Right atrium auricular region (tissue), 2 donors: Measurements from ENCODE around the gene CA5A. TPM values are rescaled to one million over a fixed set of nuclear protein-coding genes. Genes with fewer than 3 reads are reported as not detected.

ENCODE experiments used
- DNase-seq: peaks from one replicate; pipeline ENCODE4 v3.0.0-alpha.2; 2019; ENCODE audit warnings: low spot score
- H3K27ac ChIP-seq, 2 donors: fragments of 200-600 bp; sonication (generic); 1 replicate in 1 of 2; 2 replicates in 1 of 2; pipeline ENCODE4 v1.5.1; 2016 to 2019
- H3K27me3 ChIP-seq, 2 donors: fragments of 200-600 bp; sonication (generic); one replicate each; pipeline versions ENCODE4 v1.5.1 to v1.6.0; 2017 to 2019
- H3K36me3 ChIP-seq: fragments of 200-600 bp; sonication (generic); one replicate; pipeline ENCODE4 v1.5.1; 2016
- H3K4me1 ChIP-seq, 2 donors: fragments of 200-600 bp; sonication (generic); one replicate each; pipeline versions ENCODE4 v1.5.1 to v1.6.0; 2017 to 2019
- H3K4me3 ChIP-seq, 2 donors: fragments of 200-600 bp; sonication (generic); 1 replicate in 1 of 2; 2 replicates in 1 of 2; pipeline ENCODE4 v1.5.1; 2017 to 2019; ENCODE audit warnings: mild to moderate bottlenecking in 1 of 2, moderate library complexity in 1 of 2
- H3K9me3 ChIP-seq, 2 donors: fragments of 200-600 bp; sonication (generic); one replicate each; pipeline ENCODE4 v1.5.1; 2019
- total RNA-seq, 2 donors: library from RNA; depleted of rRNA; stranded (reverse); fragments of >200 nt; gene quantifications; one replicate each; pipeline ENCODE4 v1.1.0, GENCODE V29; 2016
- TF ChIP-seq, protein P1 (sequence below), 2 donors: fragments of 200-600 bp; sonication (generic); IDR thresholded peaks; one replicate each; pipeline ENCODE4 v1.5.1; 2019; ENCODE audit warnings: antibody characterized with exemption in 2 of 2

Gene CA5A
- total RNA-seq, 2 donors from 2014 or later: not detected

DNA sequence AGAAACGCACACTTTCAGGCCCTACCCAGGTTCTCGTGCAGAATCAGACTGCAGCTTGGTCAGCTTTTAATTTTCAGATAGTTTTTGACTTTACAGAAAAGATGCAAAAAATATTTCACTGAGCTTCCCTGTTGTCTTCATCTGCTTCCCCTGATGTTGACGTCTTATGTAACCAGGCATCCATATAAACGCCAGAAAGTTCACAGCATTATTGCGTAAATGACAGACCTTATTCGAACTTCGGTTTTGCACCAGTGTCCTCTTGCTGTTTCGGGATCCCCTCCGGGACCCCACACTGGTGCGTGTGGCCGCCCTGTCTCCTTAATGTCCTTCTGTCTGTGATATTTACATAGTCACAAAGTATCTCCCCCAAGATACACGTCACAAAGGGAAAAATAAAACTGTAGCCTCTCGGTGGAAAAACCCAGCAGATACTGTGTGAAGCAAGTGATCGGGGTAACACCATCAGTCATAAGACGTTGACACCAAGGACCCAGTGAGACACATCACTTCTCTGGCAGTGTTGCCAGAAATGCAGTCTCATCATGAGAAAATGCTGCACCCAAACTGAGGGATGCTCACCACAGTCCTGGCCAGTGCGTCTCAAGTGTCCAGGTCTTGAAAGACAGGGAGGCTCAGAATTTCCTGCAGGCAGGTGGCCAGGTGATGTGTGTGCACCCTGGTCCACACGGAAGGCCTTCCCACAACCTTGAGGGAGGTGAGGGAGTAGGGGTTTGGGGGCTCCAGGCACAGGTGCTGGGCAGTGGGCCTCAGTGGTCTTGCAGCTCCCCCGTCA, 19.2 kb upstream of the CA5A start:
- no peaks in the 10 kb centered on the region for H3K27me3 ChIP-seq
- TF ChIP-seq, protein P1, sequence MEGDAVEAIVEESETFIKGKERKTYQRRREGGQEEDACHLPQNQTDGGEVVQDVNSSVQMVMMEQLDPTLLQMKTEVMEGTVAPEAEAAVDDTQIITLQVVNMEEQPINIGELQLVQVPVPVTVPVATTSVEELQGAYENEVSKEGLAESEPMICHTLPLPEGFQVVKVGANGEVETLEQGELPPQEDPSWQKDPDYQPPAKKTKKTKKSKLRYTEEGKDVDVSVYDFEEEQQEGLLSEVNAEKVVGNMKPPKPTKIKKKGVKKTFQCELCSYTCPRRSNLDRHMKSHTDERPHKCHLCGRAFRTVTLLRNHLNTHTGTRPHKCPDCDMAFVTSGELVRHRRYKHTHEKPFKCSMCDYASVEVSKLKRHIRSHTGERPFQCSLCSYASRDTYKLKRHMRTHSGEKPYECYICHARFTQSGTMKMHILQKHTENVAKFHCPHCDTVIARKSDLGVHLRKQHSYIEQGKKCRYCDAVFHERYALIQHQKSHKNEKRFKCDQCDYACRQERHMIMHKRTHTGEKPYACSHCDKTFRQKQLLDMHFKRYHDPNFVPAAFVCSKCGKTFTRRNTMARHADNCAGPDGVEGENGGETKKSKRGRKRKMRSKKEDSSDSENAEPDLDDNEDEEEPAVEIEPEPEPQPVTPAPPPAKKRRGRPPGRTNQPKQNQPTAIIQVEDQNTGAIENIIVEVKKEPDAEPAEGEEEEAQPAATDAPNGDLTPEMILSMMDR (IDR thresholded peaks at IDR 0.05): no peak
- H3K4me3 ChIP-seq: no peak overlapping the region
- H3K9me3 ChIP-seq: no peaks in the 10 kb centered on the region
- peak overlapping the region; percentile 16 to 95 for H3K27ac ChIP-seq
- H3K36me3 ChIP-seq: no peaks in the 10 kb centered on the region
- H3K4me1 ChIP-seq: peaks cover 0 to 59% of the 10 kb centered on the region in 2 donors
- DNase-seq: no peak

DNA sequence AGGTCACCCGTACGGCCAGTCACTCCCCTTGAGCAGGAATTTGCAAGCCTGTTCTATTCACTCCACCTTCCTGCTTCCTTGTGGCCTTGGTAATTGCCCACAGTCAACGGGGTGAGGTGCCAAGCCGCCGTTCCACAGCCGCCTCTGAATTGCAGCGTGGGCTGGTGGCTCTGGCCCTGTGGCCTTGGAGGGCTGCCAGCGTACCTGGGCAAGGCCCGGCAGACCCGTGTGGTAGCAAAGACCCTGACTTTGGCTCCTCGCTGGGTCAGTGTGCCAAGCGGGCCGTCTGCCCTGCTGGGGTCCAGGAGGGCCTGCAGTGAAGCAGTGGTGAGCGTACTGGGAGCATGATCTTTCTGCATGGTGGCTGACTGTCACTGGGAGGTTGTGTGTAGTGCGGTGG, 18.5 kb upstream of the CA5A start:
- peaks cover 0 to 63% of the 10 kb centered on the region in 2 donors for H3K4me1 ChIP-seq

DNA sequence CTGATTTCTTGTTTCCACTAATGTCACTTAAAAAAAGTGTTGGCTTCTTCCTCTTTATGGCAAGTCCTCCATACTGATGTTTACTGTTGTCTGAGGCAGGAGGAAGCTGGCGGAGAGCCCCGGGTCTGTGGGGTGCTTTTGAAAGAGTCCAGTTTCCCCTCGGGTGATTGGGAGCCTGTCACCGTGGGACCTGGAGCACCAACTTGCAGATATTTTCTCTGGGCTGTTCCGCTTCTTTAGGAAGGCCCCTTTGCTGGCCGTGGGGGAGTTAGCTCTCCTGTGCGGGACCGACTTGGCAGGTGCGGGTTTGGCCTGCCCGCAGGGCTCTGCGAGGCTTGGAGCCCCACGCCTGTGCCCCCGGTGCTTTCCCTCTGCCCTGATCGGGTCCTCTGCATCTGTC, 18.0 kb upstream of the CA5A start:
- H3K9me3 ChIP-seq: no peaks in the 10 kb centered on the region
- no peaks in the 10 kb centered on the region for H3K36me3 ChIP-seq
- TF ChIP-seq, protein P1 (IDR thresholded peaks at IDR 0.05): no peak
- no peaks in the 10 kb centered on the region for H3K27me3 ChIP-seq
- no peak for DNase-seq
- H3K4me1 ChIP-seq: peaks cover 0 to 63% of the 10 kb centered on the region in 2 donors
- no peak overlapping the region for H3K4me3 ChIP-seq
- H3K27ac ChIP-seq: peak overlapping the region in 1 of 2 donors; percentile 95

More for the DNA sequence above, 18.5 kb upstream of the CA5A start:
- Histone ChIP-seq H3K36me3 (no peaks in the 10 kb centered on the region), H3K27me3 (no peaks in the 10 kb centered on the region), H3K27ac (peak overlapping the region in 1 of 2 donors; percentile 95), H3K4me3 (no peak overlapping the region), H3K9me3 (no peaks in the 10 kb centered on the region)
- TF ChIP-seq, protein P1 (IDR thresholded peaks at IDR 0.05): no peak
- DNase-seq: no peak

DNA sequence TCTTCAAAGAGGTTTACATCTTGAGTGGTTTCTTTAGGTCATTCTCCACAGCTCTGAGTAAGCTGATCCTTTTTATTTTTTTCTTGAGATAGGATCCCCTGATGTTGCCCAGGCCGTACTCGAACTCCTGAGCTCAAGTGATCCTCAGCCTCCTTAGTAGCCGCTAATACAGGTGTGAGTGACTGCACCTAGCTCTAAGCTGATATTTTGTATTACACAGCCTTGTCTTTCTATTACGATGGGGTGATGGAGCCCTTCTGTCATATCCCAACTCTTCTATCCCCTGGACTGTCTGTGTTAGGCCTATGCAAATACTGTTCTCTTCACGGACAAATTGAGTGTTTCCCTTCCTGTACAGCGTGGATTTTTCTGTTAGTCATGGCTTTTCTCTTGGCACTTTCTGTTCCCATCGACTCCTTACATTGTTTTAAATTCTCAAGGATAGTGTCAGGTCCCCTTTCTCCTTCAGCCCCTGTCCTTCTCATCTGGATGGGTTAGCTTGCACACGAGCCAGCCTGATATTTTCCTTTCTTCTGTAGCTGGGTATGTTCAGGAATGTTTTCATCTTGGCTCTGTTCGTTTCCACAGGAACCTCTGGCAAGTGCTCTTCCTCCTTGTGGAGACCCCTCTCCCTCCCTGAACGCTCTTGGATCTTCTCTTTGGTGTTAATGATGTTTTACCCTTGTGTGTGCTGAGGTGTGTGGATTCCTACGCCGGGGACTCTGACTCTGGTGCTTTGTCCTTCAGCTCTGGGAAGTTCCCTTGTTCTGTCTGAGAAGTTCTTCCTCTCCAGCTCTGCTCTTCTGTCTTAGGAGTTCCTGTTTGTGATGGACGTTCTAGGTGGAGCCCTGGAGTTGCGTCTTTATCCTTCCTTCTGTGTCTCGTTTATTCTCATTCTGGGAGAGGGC, 17.2 kb upstream of the CA5A start:
- Histone ChIP-seq H3K4me3 (no peak overlapping the region), H3K27ac (peak overlapping the region; percentile 29 to 95), H3K4me1 (peaks cover 0 to 63% of the 10 kb centered on the region in 2 donors), H3K27me3 (no peaks in the 10 kb centered on the region), H3K36me3 (no peaks in the 10 kb centered on the region), H3K9me3 (no peaks in the 10 kb centered on the region)
- TF ChIP-seq, protein P1 (IDR thresholded peaks at IDR 0.05): no peak
- no peak for DNase-seq

DNA sequence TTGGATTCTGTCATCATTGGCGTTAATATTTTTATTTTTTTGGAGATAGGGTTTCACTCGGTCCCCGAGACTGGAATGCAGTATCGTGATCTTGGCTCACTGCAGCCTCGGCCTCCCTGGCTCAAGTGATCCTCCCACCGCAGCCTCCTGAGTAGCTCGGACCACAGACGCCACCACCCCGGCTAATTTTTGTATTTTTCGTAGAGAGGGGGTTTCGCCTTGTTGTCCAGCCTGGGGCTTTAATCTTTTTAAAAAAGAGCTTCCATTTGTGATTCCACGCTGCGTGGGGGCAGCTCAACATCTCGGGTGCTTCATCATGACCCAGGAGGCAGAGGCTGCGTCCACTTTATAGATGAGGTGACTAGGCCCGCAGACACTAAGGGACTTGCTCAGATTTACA, 16.4 kb upstream of the CA5A start:
- TF ChIP-seq, protein P1 (IDR thresholded peaks at IDR 0.05): no peak
- no peak for DNase-seq
- Histone ChIP-seq H3K4me3 (no peak overlapping the region), H3K27me3 (no peaks in the 10 kb centered on the region), H3K36me3 (no peaks in the 10 kb centered on the region), H3K9me3 (no peaks in the 10 kb centered on the region), H3K27ac (peak overlapping the region in 1 of 2 donors; percentile 95), H3K4me1 (peaks cover 0 to 63% of the 10 kb centered on the region in 2 donors)
